ENCODE data around the gene IFI16.
"Not testable (repeated sequence)": the region's sequence is repeated elsewhere in the genome, so short reads cannot be mapped to it uniquely, and the experiment has no call there.

The IFI16 gene

GRCh38 chr1:159092036-159092760, 82.5 kb downstream of the IFI16 start:
- no peaks in the 10 kb centered on the region; the same call in 1 of the 2 replicates for H3K27me3 ChIP-seq (replicated peaks; ENCODE audit: control insufficient read depth, insufficient read depth, low read length)
- no peaks in the 10 kb centered on the region for H3K36me3 ChIP-seq (ENCODE audit: control insufficient read depth, insufficient read depth, low read length)
- no peak overlapping the region for H3K4me3 ChIP-seq (replicated peaks; ENCODE audit: low read depth, low read length)
- no peak for TF ChIP-seq CTCF (IDR thresholded peaks at IDR 0.05; ENCODE audit: insufficient read depth, low read length, poor library complexity, severe bottlenecking)
- no peak for DNase-seq (ENCODE audit: extremely low read depth, insufficient read length)

DNA sequence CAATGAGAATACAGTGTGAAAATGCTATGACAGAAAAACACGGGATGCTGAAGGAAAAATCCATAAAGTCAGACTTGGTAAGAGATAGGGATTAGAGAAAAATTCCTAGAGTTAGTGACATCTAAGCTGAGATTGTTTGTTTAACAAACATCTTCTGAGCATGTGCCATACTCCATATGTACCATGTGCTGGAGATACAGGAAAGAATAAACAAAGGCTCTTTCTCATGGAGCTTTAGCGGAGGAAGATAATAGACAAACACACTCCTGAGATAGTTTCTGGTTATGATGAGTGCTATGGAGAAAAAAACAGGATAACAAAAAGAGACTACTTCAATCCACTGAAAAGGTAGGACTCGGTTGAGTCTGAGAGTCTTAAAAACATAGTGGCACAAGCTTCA, 88.9 kb downstream of the IFI16 start:
- Histone ChIP-seq H3K36me3 (ENCODE audit: control insufficient read depth, insufficient read depth, low read length) (no peaks in the 10 kb centered on the region), H3K4me3 (replicated peaks; ENCODE audit: low read depth, low read length) (no peak overlapping the region), H3K27me3 (replicated peaks; ENCODE audit: control insufficient read depth, insufficient read depth, low read length) (no peaks in the 10 kb centered on the region; the same call in 1 of the 2 replicates)
- no peak for DNase-seq (ENCODE audit: extremely low read depth, insufficient read length)
- TF ChIP-seq CTCF (IDR thresholded peaks at IDR 0.05; ENCODE audit: insufficient read depth, low read length, poor library complexity, severe bottlenecking): no peak

- TF ChIP-seq CTCF (IDR thresholded peaks at IDR 0.05; ENCODE audit: insufficient read depth, low read length, poor library complexity, severe bottlenecking): no peak
- Histone ChIP-seq H3K36me3 (ENCODE audit: control insufficient read depth, insufficient read depth, low read length) (no peaks in the 10 kb centered on the region), H3K27me3 (replicated peaks; ENCODE audit: control insufficient read depth, insufficient read depth, low read length) (no peaks in the 10 kb centered on the region; the same call in 1 of the 2 replicates), H3K4me3 (replicated peaks; ENCODE audit: low read depth, low read length) (no peak overlapping the region)
- no peak for DNase-seq (ENCODE audit: extremely low read depth, insufficient read length)
Observed at GRCh38 chr1:159100589-159100988, 90.9 kb downstream of the IFI16 start.

- DNase-seq (ENCODE audit: extremely low read depth, insufficient read length); H3K4me3 ChIP-seq (replicated peaks; ENCODE audit: low read depth, low read length); H3K27me3 ChIP-seq (replicated peaks; ENCODE audit: control insufficient read depth, insufficient read depth, low read length); H3K36me3 ChIP-seq (ENCODE audit: control insufficient read depth, insufficient read depth, low read length): not testable (repeated sequence)
Observed at GRCh38 chr1:159103021-159103420, 93.3 kb downstream of the IFI16 start.

Measured in GM06990 (cell line).